HepG2 (cell line): ENCODE data around the gene SUSD3. TPM values are rescaled to one million over a fixed set of nuclear protein-coding genes. Genes with fewer than 3 reads are reported as not detected.

ENCODE experiments used
- ADNP ChIP-seq: sonication (generic); formaldehyde crosslinking; IDR thresholded peaks from 2 replicates; pipeline ENCODE4 v1.4.0; 2020; ENCODE audit warnings: missing genetic modification reagents
- CBX1 ChIP-seq: IDR thresholded peaks from one replicate; pipeline ENCODE4 v1.6.1; 2016; ENCODE audit warnings: antibody characterized with exemption, low read depth
- FOXA3 ChIP-seq: IDR thresholded peaks from 2 replicates; pipeline ENCODE4 v1.6.1; 2016; ENCODE audit warnings: missing genetic modification reagents, missing compliant biosample characterization
- FOXO1 ChIP-seq: sonication (generic); formaldehyde crosslinking; IDR thresholded peaks from 2 replicates; pipeline ENCODE4 v1.4.0; 2020; ENCODE audit warnings: missing genetic modification reagents
- HCFC1 ChIP-seq: fragments of 150-350 bp; IDR thresholded peaks from 2 replicates; pipeline ENCODE4 v1.6.1; 2014; ENCODE audit warnings: low read depth, low read length
- ISL2 ChIP-seq: sonication (generic); formaldehyde crosslinking; IDR thresholded peaks from 2 replicates; pipeline ENCODE4 v1.5.0; 2020; ENCODE audit warnings: missing genetic modification reagents
- KDM1A ChIP-seq: IDR thresholded peaks from 2 replicates; pipeline ENCODE4 v1.6.1; 2016; ENCODE audit warnings: missing compliant biosample characterization
- MBD4 ChIP-seq: IDR thresholded peaks from 2 replicates; pipeline ENCODE4 v1.6.1; 2012; ENCODE audit warnings: low read length, inconsistent platforms, borderline replicate concordance
- MLXIP ChIP-seq: sonication (generic); formaldehyde crosslinking; IDR thresholded peaks from 2 replicates; pipeline ENCODE4 v1.9.0; 2021; ENCODE audit warnings: missing genetic modification reagents, borderline replicate concordance
- PAX8 ChIP-seq: sonication (generic); formaldehyde crosslinking; IDR thresholded peaks from 2 replicates; pipeline ENCODE4 v1.8.0; 2022; ENCODE audit warnings: mild to moderate bottlenecking, missing genetic modification reagents, borderline replicate concordance
- SP2 ChIP-seq: sonication (generic); formaldehyde crosslinking; IDR thresholded peaks from 2 replicates; pipeline ENCODE4 v1.5.1; 2020; ENCODE audit warnings: mild to moderate bottlenecking, missing genetic modification reagents
- TBX2 ChIP-seq: sonication (generic); formaldehyde crosslinking; IDR thresholded peaks from 2 replicates; pipeline ENCODE4 v1.5.0; 2020; ENCODE audit warnings: missing genetic modification reagents, mild to moderate bottlenecking, borderline replicate concordance
- ZBTB7B ChIP-seq: sonication (generic); formaldehyde crosslinking; IDR thresholded peaks from 2 replicates; pipeline ENCODE4 v1.4.0; 2020; ENCODE audit warnings: missing genetic modification reagents
- ZFY ChIP-seq: sonication (generic); formaldehyde crosslinking; IDR thresholded peaks from 2 replicates; pipeline ENCODE4 v1.4.0; 2020; ENCODE audit warnings: missing genetic modification reagents
- ZNF20 ChIP-seq: sonication (generic); formaldehyde crosslinking; IDR thresholded peaks from 2 replicates; pipeline ENCODE4 v1.4.0; 2020; ENCODE audit warnings: mild to moderate bottlenecking, moderate library complexity, missing genetic modification reagents
- ZNF280B ChIP-seq: sonication (generic); formaldehyde crosslinking; IDR thresholded peaks from 2 replicates; pipeline ENCODE4 v1.5.0; 2020; ENCODE audit warnings: missing genetic modification reagents, mild to moderate bottlenecking, borderline replicate concordance
- ZNF296 ChIP-seq: sonication (generic); formaldehyde crosslinking; conservative IDR thresholded peaks from 2 replicates; pipeline ENCODE4 v1.5.0; 2020; ENCODE audit warnings: mild to moderate bottlenecking, missing genetic modification reagents
- ZNF329 ChIP-seq: sonication (generic); formaldehyde crosslinking; IDR thresholded peaks from 2 replicates; pipeline ENCODE4 v1.9.0; 2021; ENCODE audit warnings: low read depth, mild to moderate bottlenecking, missing genetic modification reagents
- ZNF430 ChIP-seq: sonication (generic); formaldehyde crosslinking; IDR thresholded peaks from 2 replicates; pipeline ENCODE4 v1.9.0; 2021; ENCODE audit warnings: mild to moderate bottlenecking, missing genetic modification reagents
- ZNF432 ChIP-seq: sonication (generic); formaldehyde crosslinking; IDR thresholded peaks from 2 replicates; pipeline ENCODE4 v1.5.0; 2020; ENCODE audit warnings: missing genetic modification reagents, mild to moderate bottlenecking, borderline replicate concordance
- ZNF484 ChIP-seq: sonication (generic); formaldehyde crosslinking; IDR thresholded peaks from 2 replicates; pipeline ENCODE4 v1.5.1; 2020; ENCODE audit warnings: mild to moderate bottlenecking, low read depth, missing genetic modification reagents, borderline replicate concordance
- ZNF558 ChIP-seq: sonication (generic); formaldehyde crosslinking; IDR thresholded peaks from 2 replicates; pipeline ENCODE4 v1.9.0; 2022; ENCODE audit warnings: mild to moderate bottlenecking, missing genetic modification reagents, borderline replicate concordance
- ZNF639 ChIP-seq: conservative IDR thresholded peaks from 2 replicates; pipeline ENCODE4 v1.6.1; 2018; ENCODE audit warnings: missing genetic modification reagents
- polyA plus RNA-seq, 8 experiments: library from polyadenylated mRNA; depleted of rRNA in 3 of 8; stranded (reverse) in 7 of 8; unstranded in 1 of 8; fragments of >200 nt; fragmentation: Illumina TruSeq in 4 of 8; extraction: Trizol in 4 of 8; gene quantifications; 2 replicates each; pipeline versions ENCODE4 v1.2.1 to v1.2.3, GENCODE V29; 2011 to 2016; ENCODE audit warnings: low read depth in 4 of 8, missing spikeins in 1 of 8, mixed read lengths in 1 of 8; ENCODE audit not compliant: insufficient read depth in 1 of 8
- total RNA-seq, 5 experiments: library from RNA; depleted of rRNA; stranded (reverse); fragments of >200 nt; fragmentation: Illumina TruSeq; extraction: Trizol; gene quantifications; 2 replicates each; pipeline ENCODE4 v1.2.3, GENCODE V29; 2016; ENCODE audit warnings: low read depth in 1 of 5
- TF ChIP-seq, protein P1 (sequence below): sonication (generic); formaldehyde crosslinking; conservative IDR thresholded peaks from 2 replicates; pipeline ENCODE4 v1.4.0; 2020; ENCODE audit warnings: missing genetic modification reagents

SUSD3 gene
- total and polyA plus RNA-seq, 2 of the 13 experiments (the other 11 are each of a cell fraction or from before 2014, with no cell fraction given), result 7.0 to 9.1 TPM

DNA sequence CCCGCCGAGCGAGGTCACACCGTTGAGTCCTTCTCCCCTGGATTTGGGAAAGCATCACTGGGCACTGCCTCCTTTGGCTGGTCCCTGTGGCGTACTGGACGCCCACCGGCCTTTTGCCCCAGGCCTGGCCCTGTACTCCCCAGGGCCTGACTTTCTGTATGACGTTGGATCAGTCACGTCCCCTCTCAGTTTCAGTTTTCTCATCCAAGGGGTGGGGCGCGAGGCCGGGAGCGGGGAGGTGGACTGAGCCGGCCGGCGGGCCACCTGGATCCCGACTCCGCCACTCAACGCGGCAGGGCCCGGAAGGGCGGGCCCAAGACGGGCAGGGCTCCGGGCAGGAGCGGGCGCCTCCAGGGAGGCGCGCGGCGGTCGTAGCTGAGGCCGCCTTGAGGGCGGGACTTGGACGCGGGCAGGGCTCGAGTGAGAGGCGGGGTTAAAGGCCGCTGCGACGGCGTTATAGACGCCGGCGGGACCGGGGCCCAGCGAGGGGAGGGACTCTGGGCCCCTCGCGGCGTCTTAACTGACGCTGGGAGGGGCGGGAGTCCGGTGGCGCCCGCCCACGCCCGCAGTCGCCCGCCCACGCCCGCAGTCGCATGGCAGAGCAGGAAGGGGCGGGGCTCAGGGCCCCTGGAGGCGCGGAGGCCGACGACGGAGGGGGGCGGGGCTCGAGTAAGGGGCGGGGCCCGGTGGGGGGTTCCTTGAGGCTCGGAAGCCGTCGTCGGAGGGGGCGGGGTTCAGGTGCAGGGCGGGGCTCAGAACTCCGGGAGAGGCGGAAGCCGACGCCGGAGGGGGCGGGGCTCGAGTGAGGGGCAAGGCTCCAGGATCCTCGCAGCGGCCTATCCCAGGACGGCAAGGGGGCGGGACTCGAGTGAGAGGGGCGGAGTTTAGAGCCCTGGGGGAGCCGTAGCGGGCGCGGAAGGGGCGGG lies 37.0 kb downstream of the SUSD3 start (continued):
- TF ChIP-seq MLXIP (CRISPR knock-in tag) (no peak), ZNF280B (peak; percentile 75; the same call in 1 of the 2 replicates), MBD4 (no peak), FOXO1 (CRISPR knock-in tag) (peak; percentile 26; the same call in 1 of the 2 replicates), CBX1 (no peak), ZNF20 (CRISPR knock-in tag) (no peak), FOXA3 (CRISPR knock-in tag) (no peak), TBX2 (CRISPR knock-in tag) (peak; percentile 25; the same call in 1 of the 2 replicates), ZNF639 (CRISPR knock-in tag) (peak; percentile 45; the same call in 1 of the 2 replicates), ZNF329 (CRISPR knock-in tag) (no peak), ZNF430 (CRISPR knock-in tag) (peak; percentile 55; the same call in 1 of the 2 replicates), HCFC1 (no peak), ADNP (CRISPR knock-in tag) (no peak), SP2 (CRISPR knock-in tag) (no peak; the same call in none of the 2 replicates), ZBTB7B (no peak), ZNF558 (CRISPR knock-in tag) (0 out of 2 replicates have a peak, but pooled peaks have one; percentile 42), KDM1A (CRISPR knock-in tag) (0 out of 2 replicates have a peak, but pooled peaks have one; percentile 9), ISL2 (CRISPR knock-in tag) (peak; percentile 41; the same call in 1 of the 2 replicates), ZNF484 (CRISPR knock-in tag) (no peak), ZFY (CRISPR knock-in tag) (peak; percentile 83), ZNF432 (CRISPR knock-in tag) (no peak), PAX8 (CRISPR knock-in tag) (no peak), ZNF296 (CRISPR knock-in tag) (no peak)
- TF ChIP-seq, protein P1, sequence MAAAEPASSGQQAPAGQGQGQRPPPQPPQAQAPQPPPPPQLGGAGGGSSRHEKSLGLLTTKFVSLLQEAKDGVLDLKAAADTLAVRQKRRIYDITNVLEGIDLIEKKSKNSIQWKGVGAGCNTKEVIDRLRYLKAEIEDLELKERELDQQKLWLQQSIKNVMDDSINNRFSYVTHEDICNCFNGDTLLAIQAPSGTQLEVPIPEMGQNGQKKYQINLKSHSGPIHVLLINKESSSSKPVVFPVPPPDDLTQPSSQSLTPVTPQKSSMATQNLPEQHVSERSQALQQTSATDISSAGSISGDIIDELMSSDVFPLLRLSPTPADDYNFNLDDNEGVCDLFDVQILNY, result no peak
